Spleen (tissue), 7 donors: ENCODE measurements around the gene SLC25A24.

Source experiments
- POLR2AphosphoS5 ChIP-seq, 3 donors: sonication (generic); formaldehyde crosslinking; IDR thresholded peaks; one replicate each; pipeline ENCODE4 v1.5.1; 2017; ENCODE audit warnings: antibody characterized with exemption in 3 of 3
- TF ChIP-seq, protein P1 (sequence below), 11 experiments: fragments of 200-600 bp in 7 of 11; fragments of 450-650 bp in 4 of 11; sonication (generic) in 4 of 11; IDR thresholded peaks in 8 of 11; conservative IDR thresholded peaks in 3 of 11; 1 replicate in 7 of 11; 2 replicates in 4 of 11; pipeline versions ENCODE4 v1.4.0 to v1.8.0; 2016 to 2021; ENCODE audit warnings: antibody characterized with exemption in 11 of 11, inconsistent platforms in 4 of 11, mild to moderate bottlenecking in 1 of 11
- donor health status: DM: no; HTN: no; CAD: no; lungs with moderate emphysema.
- donor health status: DM: no; HTN: no; CAD: no.
- donor health status: DM: no; HTN: no; CAD: no.

DNA sequence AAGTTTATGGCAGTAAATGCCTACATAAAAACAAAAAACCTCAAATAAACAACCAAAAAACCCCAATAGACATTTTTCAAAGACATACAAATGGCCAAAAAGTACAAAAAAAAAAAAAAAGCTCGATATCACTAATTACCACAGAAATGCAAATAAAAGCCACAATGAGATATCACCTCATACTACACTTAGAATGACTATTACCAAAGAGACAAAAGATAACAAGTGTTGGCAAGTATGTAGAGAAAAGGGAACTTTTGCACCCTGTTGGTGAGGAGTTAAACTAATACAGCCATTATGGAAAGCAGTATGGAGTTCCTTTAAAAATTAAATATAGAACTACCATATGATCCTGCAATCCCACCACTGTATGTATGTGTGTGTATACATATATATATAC lies 21.1 kb downstream of the SLC25A24 start:
- TF ChIP-seq POLR2AphosphoS5 (IDR thresholded peaks at IDR 0.05) = no peak
- TF ChIP-seq, protein P1, sequence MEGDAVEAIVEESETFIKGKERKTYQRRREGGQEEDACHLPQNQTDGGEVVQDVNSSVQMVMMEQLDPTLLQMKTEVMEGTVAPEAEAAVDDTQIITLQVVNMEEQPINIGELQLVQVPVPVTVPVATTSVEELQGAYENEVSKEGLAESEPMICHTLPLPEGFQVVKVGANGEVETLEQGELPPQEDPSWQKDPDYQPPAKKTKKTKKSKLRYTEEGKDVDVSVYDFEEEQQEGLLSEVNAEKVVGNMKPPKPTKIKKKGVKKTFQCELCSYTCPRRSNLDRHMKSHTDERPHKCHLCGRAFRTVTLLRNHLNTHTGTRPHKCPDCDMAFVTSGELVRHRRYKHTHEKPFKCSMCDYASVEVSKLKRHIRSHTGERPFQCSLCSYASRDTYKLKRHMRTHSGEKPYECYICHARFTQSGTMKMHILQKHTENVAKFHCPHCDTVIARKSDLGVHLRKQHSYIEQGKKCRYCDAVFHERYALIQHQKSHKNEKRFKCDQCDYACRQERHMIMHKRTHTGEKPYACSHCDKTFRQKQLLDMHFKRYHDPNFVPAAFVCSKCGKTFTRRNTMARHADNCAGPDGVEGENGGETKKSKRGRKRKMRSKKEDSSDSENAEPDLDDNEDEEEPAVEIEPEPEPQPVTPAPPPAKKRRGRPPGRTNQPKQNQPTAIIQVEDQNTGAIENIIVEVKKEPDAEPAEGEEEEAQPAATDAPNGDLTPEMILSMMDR (IDR thresholded peaks at IDR 0.05 in 8 of 11, conservative IDR thresholded peaks at IDR 0.05 in 3 of 11) = no peak
